Mucosa of descending colon (tissue), 3 donors: Measurements from ENCODE around the gene TNRC6C. TPM values are rescaled to one million over a fixed set of nuclear protein-coding genes. Genes with fewer than 3 reads are reported as not detected.

Experiments
- ATAC-seq: fragments of 200-7000 bp; cut with Tn5 transposase; one replicate; pipeline ENCODE4 v1.9.1; 2020; ENCODE audit warnings: mild to moderate bottlenecking, moderate library complexity
- DNase-seq, 3 donors: peaks; one replicate each; pipeline ENCODE4 v3.0.0-alpha.2; 2020
- H3K36me3 ChIP-seq: fragments of 200-600 bp; one replicate; pipeline ENCODE4 v1.8.0; 2021; ENCODE audit warnings: low read depth, mild to moderate bottlenecking
- H3K4me1 ChIP-seq: fragments of 200-600 bp; one replicate; pipeline ENCODE4 v1.8.0; 2021; ENCODE audit warnings: low read depth, mild to moderate bottlenecking
- H3K4me3 ChIP-seq: fragments of 200-600 bp; one replicate; pipeline ENCODE4 v1.8.0; 2021; ENCODE audit warnings: mild to moderate bottlenecking
- H3K9me3 ChIP-seq: fragments of 200-600 bp; one replicate; pipeline ENCODE4 v1.8.0; 2021; ENCODE audit warnings: mild to moderate bottlenecking
- CTCF ChIP-seq: fragments of 200-600 bp; IDR thresholded peaks from one replicate; pipeline ENCODE4 v1.8.0; 2022; ENCODE audit warnings: antibody characterized with exemption, mild to moderate bottlenecking
- intact Hi-C, 2 donors: fragments of 100-400 bp; cut with DNase I in 1 of 2; cut with micrococcal nuclease in 1 of 2; formaldehyde crosslinking; loops; one replicate each; pipeline versions ENCODE4 v1.11.0 to v1.11.1; 2022; cut with DNase I, micrococcal nuclease
- total RNA-seq, 3 donors: library from RNA; stranded (reverse); fragmentation: NEBNext Ultra II Directional in 2 of 3; extraction: Animal tissue kit (Norgen Biotek cat#: 25700) in 2 of 3; gene quantifications; one replicate each; pipeline versions ENCODE4 v1.2.1 to v1.2.4, GENCODE V29; 2021 to 2023
- donor health status: DM: no; HTN: no; CAD: no; lungs with moderate emphysema.
- donor health status: DM: no; HTN: no; CAD: no.
- donor health status: DM: no; HTN: yes; CAD: no.

The TNRC6C gene
- total RNA-seq, 3 donors from 2014 or later, result 13.7 to 32.6 (median 20.7) TPM

- DNase-seq (peak in 2 of 3 donors; percentile 64 to 87), ATAC-seq (peak; percentile 57)
- H3K4me1 ChIP-seq, result peaks cover 53% of the 10 kb centered on the region
- H3K4me3 ChIP-seq, result no peak overlapping the region
- intact Hi-C loops, result no loop called here
- no peaks in the 10 kb centered on the region for H3K9me3 ChIP-seq
- H3K36me3 ChIP-seq, result no peaks in the 10 kb centered on the region
- TF ChIP-seq CTCF, result no peak
Observed at GRCh38 chr17:78147315-78147998, 189.0 kb downstream of the TNRC6C start.

GRCh38 chr17:78148286-78149016 is 189.9 kb downstream of the TNRC6C start:
- Histone ChIP-seq H3K36me3 (no peaks in the 10 kb centered on the region), H3K9me3 (no peaks in the 10 kb centered on the region), H3K4me3 (no peak overlapping the region), H3K4me1 (peaks cover 53% of the 10 kb centered on the region)
- DNase-seq, result no peak
- no peak for TF ChIP-seq CTCF
- no peak for ATAC-seq
- intact Hi-C loops, result no loop called here

- peak; percentile 79 to 82 (median 79) for DNase-seq
- Histone ChIP-seq H3K9me3 (no peaks in the 10 kb centered on the region), H3K36me3 (no peaks in the 10 kb centered on the region), H3K4me1 (peaks cover 35% of the 10 kb centered on the region), H3K4me3 (no peak overlapping the region)
- ATAC-seq, result peak; percentile 76
- TF ChIP-seq CTCF, result no peak
- intact Hi-C loops, result no loop called here
Observed at GRCh38 chr17:78151514-78152008, 193.1 kb downstream of the TNRC6C start.

GRCh38 chr17:78154903-78155811 is 196.7 kb downstream of the TNRC6C start:
- H3K4me1 ChIP-seq, result peaks cover 21% of the 10 kb centered on the region
- no peak overlapping the region for H3K4me3 ChIP-seq
- DNase-seq (peak in 1 of 3 donors; percentile 73), ATAC-seq (peak; percentile 76)
- H3K36me3 ChIP-seq, result no peaks in the 10 kb centered on the region
- no peak for TF ChIP-seq CTCF
- no peaks in the 10 kb centered on the region for H3K9me3 ChIP-seq
- intact Hi-C loops, result no loop called here

Other genes with a start within 250 kb of the TNRC6C start
- gene TMC6, start 170.1 kb downstream of the TNRC6C start, total RNA-seq, result 100 to 1,000 TPM in 2 of 3 donors, 10 to 100 TPM in 1; 53.8 to 108 (median 105) TPM
- 10 to 100 TPM in 1 of 3 donors, 1 to 10 TPM in 2; 6.0 to 11.4 (median 8.5) TPM for gene TMC8, start 172.1 kb downstream of the TNRC6C start, total RNA-seq
- not detected for gene C17orf99, start 187.7 kb downstream of the TNRC6C start, total RNA-seq
- 100 to 1,000 TPM in 2 of 3 donors, 10 to 100 TPM in 1; 90.4 to 202 (median 196) TPM for gene SYNGR2, start 209.9 kb downstream of the TNRC6C start, total RNA-seq
- 10 to 100 TPM in 2 of 3 donors, 1 to 10 TPM in 1; 8.9 to 46.5 (median 10.2) TPM for gene TK1, start 228.3 kb downstream of the TNRC6C start, total RNA-seq
- 10 to 100 TPM; 14.2 to 39.9 (median 27.9) TPM for gene AFMID, start 228.7 kb downstream of the TNRC6C start, total RNA-seq